Measurements from ENCODE around the gene FAM124A. TPM values are rescaled to one million over a fixed set of nuclear protein-coding genes. Genes with fewer than 3 reads are reported as not detected.

Gene FAM124A
- polyA plus RNA-seq, 2 of the 4 experiments (the other 2 are of a cell fraction): 1.5 to 1.6 TPM

GRCh38 chr13:51266642-51267041 lies 44.4 kb downstream of the FAM124A start:
- no peak for TF ChIP-seq CBX8 (IDR thresholded peaks at IDR 0.05)
- no peak for TF ChIP-seq SREBF2 (IDR thresholded peaks at IDR 0.05)
- no peaks in the 10 kb centered on the region for H3K9me3 ChIP-seq
- no peak overlapping the region for H3K4me3 ChIP-seq
- no peak overlapping the region for H3K4me2 ChIP-seq
- H3K27ac ChIP-seq: no peak overlapping the region
- ChIA-PET CTCF (interaction anchor here (5.8 kb wide), 1 partner anchor 20 kb away, joined by 30 read pairs; no protein-coding TSS in a partner anchor), POLR2A (no interaction called here)
- DNase-seq (ENCODE audit: low read depth in 1 of 2, low spot score in 1 of 2) (no peak), ATAC-seq (no peak), FAIRE-seq (no peak)
- no peaks in the 10 kb centered on the region for H3K4me1 ChIP-seq
- WGBS (ENCODE audit: missing lambda C conversion rate): 91% methylated on average over 1 of the region's 1 CpG

DNA sequence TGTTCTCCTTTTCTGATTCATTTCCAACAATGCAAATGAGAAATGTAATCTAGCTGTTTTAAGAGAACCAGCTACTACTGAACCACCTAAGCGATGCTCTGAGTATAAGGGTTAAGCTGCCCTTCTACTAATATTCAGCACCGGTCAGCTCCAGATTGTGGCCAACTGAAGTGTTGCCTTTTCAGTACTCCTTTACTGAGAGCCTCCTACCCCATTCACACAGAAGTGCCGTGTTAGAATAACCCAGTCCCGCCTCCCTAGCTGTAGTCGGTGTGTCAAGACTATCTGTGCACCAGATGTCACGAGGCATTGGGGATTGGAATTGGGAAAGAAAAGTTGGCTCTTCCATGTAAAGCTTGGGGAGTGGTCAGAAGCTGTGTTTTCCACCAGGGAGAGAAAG lies 45.4 kb downstream of the FAM124A start:
- no peak overlapping the region for H3K4me3 ChIP-seq
- no peak for FAIRE-seq
- no peak overlapping the region for H3K4me2 ChIP-seq
- no peaks in the 10 kb centered on the region for H3K9me3 ChIP-seq
- no peak overlapping the region for H3K27ac ChIP-seq
- TF ChIP-seq, protein P1, sequence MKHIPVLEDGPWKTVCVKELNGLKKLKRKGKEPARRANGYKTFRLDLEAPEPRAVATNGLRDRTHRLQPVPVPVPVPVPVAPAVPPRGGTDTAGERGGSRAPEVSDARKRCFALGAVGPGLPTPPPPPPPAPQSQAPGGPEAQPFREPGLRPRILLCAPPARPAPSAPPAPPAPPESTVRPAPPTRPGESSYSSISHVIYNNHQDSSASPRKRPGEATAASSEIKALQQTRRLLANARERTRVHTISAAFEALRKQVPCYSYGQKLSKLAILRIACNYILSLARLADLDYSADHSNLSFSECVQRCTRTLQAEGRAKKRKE (CRISPR knock-in tag; IDR thresholded peaks at IDR 0.05; ENCODE audit: low read depth): no peak
- no peak for TF ChIP-seq POLR2A (IDR thresholded peaks at IDR 0.05; ENCODE audit: low read length)
- H3K4me1 ChIP-seq: no peaks in the 10 kb centered on the region
- no peak for ATAC-seq
- no peak for DNase-seq (ENCODE audit: low read depth in 1 of 2, low spot score in 1 of 2)
- POLR2A ChIA-PET: no interaction called here
- CTCF ChIA-PET: interaction anchor here (0.8 to 5.8 kb wide), 2 partner anchors 15 to 19 kb away, joined by 3 to 30 read pairs; no protein-coding TSS in a partner anchor
- 84% methylated on average over 6 of the region's 6 CpGs for WGBS (ENCODE audit: missing lambda C conversion rate)

GRCh38 chr13:51269039-51269438 lies 46.8 kb downstream of the FAM124A start:
- no peaks in the 10 kb centered on the region for H3K9me3 ChIP-seq
- CTCF ChIA-PET: interaction anchor here (0.8 kb wide), 1 partner anchor 17 kb away, joined by 3 read pairs; no protein-coding TSS in a partner anchor
- no peak for ATAC-seq
- no peak for DNase-seq (ENCODE audit: low read depth in 1 of 2, low spot score in 1 of 2)
- no peaks in the 10 kb centered on the region for H3K4me1 ChIP-seq
- TF ChIP-seq, protein P2, sequence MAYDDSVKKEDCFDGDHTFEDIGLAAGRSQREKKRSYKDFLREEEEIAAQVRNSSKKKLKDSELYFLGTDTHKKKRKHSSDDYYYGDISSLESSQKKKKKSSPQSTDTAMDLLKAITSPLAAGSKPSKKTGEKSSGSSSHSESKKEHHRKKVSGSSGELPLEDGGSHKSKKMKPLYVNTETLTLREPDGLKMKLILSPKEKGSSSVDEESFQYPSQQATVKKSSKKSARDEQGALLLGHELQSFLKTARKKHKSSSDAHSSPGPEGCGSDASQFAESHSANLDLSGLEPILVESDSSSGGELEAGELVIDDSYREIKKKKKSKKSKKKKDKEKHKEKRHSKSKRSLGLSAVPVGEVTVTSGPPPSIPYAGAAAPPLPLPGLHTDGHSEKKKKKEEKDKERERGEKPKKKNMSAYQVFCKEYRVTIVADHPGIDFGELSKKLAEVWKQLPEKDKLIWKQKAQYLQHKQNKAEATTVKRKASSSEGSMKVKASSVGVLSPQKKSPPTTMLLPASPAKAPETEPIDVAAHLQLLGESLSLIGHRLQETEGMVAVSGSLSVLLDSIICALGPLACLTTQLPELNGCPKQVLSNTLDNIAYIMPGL (CRISPR knock-in tag; IDR thresholded peaks at IDR 0.05; ENCODE audit: borderline replicate concordance): no peak
- TF ChIP-seq SREBF2 (IDR thresholded peaks at IDR 0.05): no peak
- no peak for TF ChIP-seq ZC3H11A (IDR thresholded peaks at IDR 0.05)
- TF ChIP-seq HES2 (IDR thresholded peaks at IDR 0.05): no peak
- TF ChIP-seq E2F6 (IDR thresholded peaks at IDR 0.05; ENCODE audit: borderline replicate concordance, low read depth): no peak
- TF ChIP-seq BCL3 (IDR thresholded peaks at IDR 0.05): no peak
- TF ChIP-seq CHD4 (IDR thresholded peaks at IDR 0.05; ENCODE audit: borderline replicate concordance): no peak
- no peak for TF ChIP-seq ZSCAN20 (CRISPR knock-in tag; IDR thresholded peaks at IDR 0.05)
- no peak for TF ChIP-seq HOXA7 (CRISPR knock-in tag; IDR thresholded peaks at IDR 0.05)
- no peak for TF ChIP-seq SMC3 (IDR thresholded peaks at IDR 0.05)
- no peak for TF ChIP-seq HDAC2 (IDR thresholded peaks at IDR 0.05)
- TF ChIP-seq NFE2L2 (conservative IDR thresholded peaks at IDR 0.05; ENCODE audit: low read length): no peak
- TF ChIP-seq EHMT2 (IDR thresholded peaks at IDR 0.05; ENCODE audit: low read depth): no peak
- no peak for TF ChIP-seq HEYL (CRISPR knock-in tag; IDR thresholded peaks at IDR 0.05)
- POLR2A ChIA-PET: no interaction called here
- no peak overlapping the region for H3K27ac ChIP-seq
- no peak overlapping the region for H3K4me3 ChIP-seq
- no peak for FAIRE-seq
- H3K4me2 ChIP-seq: no peak overlapping the region
